Measurements from ENCODE around the gene RAB7B. TPM values are rescaled to one million over a fixed set of nuclear protein-coding genes. Genes with fewer than 3 reads are reported as not detected.

The RAB7B gene, protein sequence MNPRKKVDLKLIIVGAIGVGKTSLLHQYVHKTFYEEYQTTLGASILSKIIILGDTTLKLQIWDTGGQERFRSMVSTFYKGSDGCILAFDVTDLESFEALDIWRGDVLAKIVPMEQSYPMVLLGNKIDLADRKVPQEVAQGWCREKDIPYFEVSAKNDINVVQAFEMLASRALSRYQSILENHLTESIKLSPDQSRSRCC
- total RNA-seq (2022; extraction: Qiagen RNA extraction), result 0.58 to 1.7 TPM (median 1.1 TPM) in 5 replicates

GRCh38 chr1:206002871-206003801, at the start of gene RAB7B:
Gene RAB7B, minus strand, starts transcription at chr1:206003395. Its CDS starts 9,260 bp downstream, at chr1:205994135.

DNA sequence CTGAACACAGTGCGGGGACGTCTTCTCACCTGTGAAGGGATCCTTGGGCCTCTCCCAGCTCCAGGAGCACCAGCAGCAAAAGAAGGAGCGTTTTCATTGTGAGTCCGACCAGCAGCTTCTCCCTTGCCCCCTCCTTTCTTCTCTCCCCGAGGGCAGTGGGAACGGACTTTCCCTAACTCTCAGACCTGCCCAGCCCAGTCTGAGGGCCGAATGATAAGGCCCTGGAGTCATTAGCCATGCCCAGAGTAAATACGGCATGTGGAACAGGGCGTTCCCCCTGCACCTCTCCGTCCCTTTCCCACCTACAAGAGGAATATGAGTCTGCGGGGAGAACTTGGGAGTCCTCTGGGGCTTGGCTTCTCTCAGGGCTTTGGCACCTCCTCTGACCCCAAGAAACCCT, 20.5 kb upstream of the RAB7B start, which contains the start of gene CTSE:
CTSE (minus strand) TSS at position 201 of the 400 bp plus-strand sequence; CDS start at position 97, 104 bp downstream.

GRCh38 chr1:205943245-205943644, 60.0 kb downstream of the RAB7B start, which contains the start of gene SLC26A9:
Gene SLC26A9, minus strand, starts transcription at chr1:205943456. Its CDS starts 7,636 bp downstream, at chr1:205935820.

Other genes with a start within 250 kb of the RAB7B start
- 10.0 to 14.8 TPM (median 10.9 TPM) in 5 replicates for gene RAB29, start 227.9 kb downstream of the RAB7B start, total RNA-seq (2022; extraction: Qiagen RNA extraction)
- 17.6 to 28.6 TPM (median 19.3 TPM) in 5 replicates for gene SLC41A1, start 190.2 kb downstream of the RAB7B start, total RNA-seq (2022; extraction: Qiagen RNA extraction)
- not detected in 5 replicates for gene PM20D1, start 153.3 kb downstream of the RAB7B start, total RNA-seq (2022; extraction: Qiagen RNA extraction)
- gene SLC26A9, start 59.9 kb downstream of the RAB7B start, total RNA-seq (2022; extraction: Qiagen RNA extraction), result 0.06 to 0.15 TPM (median 0.10 TPM) in 5 replicates
- 0.08 TPM in 1 of 5 replicates, not detected in the others for gene CTSE, start 20.5 kb upstream of the RAB7B start, total RNA-seq (2022; extraction: Qiagen RNA extraction)
- not detected in 5 replicates for gene RHEX, start 49.8 kb upstream of the RAB7B start, total RNA-seq (2022; extraction: Qiagen RNA extraction)
- not detected in 5 replicates for gene AVPR1B, start 114.0 kb upstream of the RAB7B start, total RNA-seq (2022; extraction: Qiagen RNA extraction)
- gene FAM72A, start 199.4 kb upstream of the RAB7B start, total RNA-seq (2022; extraction: Qiagen RNA extraction), result 10.1 to 10.7 TPM (median 10.5 TPM) in 5 replicates
- 20.7 to 32.8 TPM (median 29.2 TPM) in 5 replicates for gene SRGAP2, start 200.1 kb upstream of the RAB7B start, total RNA-seq (2022; extraction: Qiagen RNA extraction)

Data from A549 treated with Hydrocortisone at 1 μM for 4 hours (cell line).